Neural cell (in vitro differentiated cells): ENCODE measurements around the gene ARHGEF25. TPM values are rescaled to one million over a fixed set of nuclear protein-coding genes. Genes with fewer than 3 reads are reported as not detected.
"Not testable (repeated sequence)": the region's sequence is repeated elsewhere in the genome, so short reads cannot be mapped to it uniquely, and the experiment has no call there.

Experiments used
- H2AFZ ChIP-seq: fragments of 200-600, 300-800 bp; sonication (generic), shearing (Covaris generic); 2 replicates; pipeline ENCODE4 v1.6.0; 2014; ENCODE audit warnings: low read depth, mild to moderate bottlenecking, antibody characterized with exemption, low read length, moderate library complexity
- H3F3A ChIP-seq: fragments of 200-600 bp; shearing (Covaris generic); 2 replicates; pipeline ENCODE4 v1.6.1; 2016; ENCODE audit warnings: mild to moderate bottlenecking, moderate library complexity, mixed read lengths, antibody characterized with exemption, low read length; ENCODE audit not compliant: insufficient read depth, poor library complexity, severe bottlenecking
- H3K27ac ChIP-seq: fragments of 200-600, 300-800 bp; sonication (generic), shearing (Covaris generic); 2 replicates; pipeline ENCODE4 v1.5.1; 2014; ENCODE audit warnings: mild to moderate bottlenecking, low read length, moderate library complexity
- H3K27me3 ChIP-seq: fragments of 300-800, 200-600 bp; sonication (generic), shearing (Covaris generic); 2 replicates; pipeline ENCODE4 v1.6.0; 2014; ENCODE audit warnings: mild to moderate bottlenecking, low read depth, low read length, moderate library complexity; ENCODE audit not compliant: insufficient read depth
- H3K36me3 ChIP-seq: fragments of 300-800, 200-600 bp; sonication (generic), shearing (Covaris generic); 2 replicates; pipeline ENCODE4 v1.5.1; 2014; ENCODE audit warnings: mild to moderate bottlenecking, antibody characterized with exemption, low read length, moderate library complexity; ENCODE audit not compliant: insufficient read depth
- H3K4me2 ChIP-seq: fragments of 300-800, 200-600 bp; sonication (generic), shearing (Covaris generic); 2 replicates; pipeline ENCODE4 v1.6.0; 2014; ENCODE audit warnings: mild to moderate bottlenecking, low read length
- H3K4me3 ChIP-seq: fragments of 300-800, 200-600 bp; sonication (generic), shearing (Covaris generic); 2 replicates; pipeline ENCODE4 v1.5.1; 2014; ENCODE audit warnings: mild to moderate bottlenecking, low read length, moderate library complexity
- H3K79me2 ChIP-seq: fragments of 200-600 bp; shearing (Covaris generic); replicated peaks from 2 replicates; pipeline ENCODE4 v1.6.0; 2014; ENCODE audit warnings: mild to moderate bottlenecking, low read length, moderate library complexity; ENCODE audit not compliant: insufficient read depth
- H3K9ac ChIP-seq: fragments of 300-800, 200-600 bp; sonication (generic), shearing (Covaris generic); 2 replicates; pipeline ENCODE4 v1.6.1; 2016; ENCODE audit warnings: mild to moderate bottlenecking, low read length, mixed read lengths
- H3K9me2 ChIP-seq: fragments of 200-600 bp; shearing (Covaris generic); 2 replicates; pipeline ENCODE4 v1.6.1; 2016; ENCODE audit warnings: mild to moderate bottlenecking, low read length, mixed read lengths; ENCODE audit not compliant: insufficient read depth
- H3K9me3 ChIP-seq: fragments of 200-600, 300-800 bp; sonication (generic), shearing (Covaris generic); 2 replicates; pipeline ENCODE4 v1.6.1; 2016; ENCODE audit warnings: mild to moderate bottlenecking, mixed run types, low read length, moderate library complexity, mixed read lengths
- H4K20me1 ChIP-seq: fragments of 200-600 bp; shearing (Covaris generic); 2 replicates; pipeline ENCODE4 v1.6.1; 2016; ENCODE audit warnings: mild to moderate bottlenecking, mixed run types; ENCODE audit not compliant: insufficient read depth
- CTCF ChIP-seq: fragments of 450-650 bp; IDR thresholded peaks from 2 replicates; pipeline ENCODE4 v1.5.1; 2014; ENCODE audit warnings: antibody characterized with exemption, mild to moderate bottlenecking, moderate library complexity; ENCODE audit not compliant: poor library complexity, severe bottlenecking
- EP300 ChIP-seq: fragments of 450-650 bp; conservative IDR thresholded peaks from 2 replicates; pipeline ENCODE4 v1.6.1; 2014; ENCODE audit warnings: antibody characterized with exemption, mild to moderate bottlenecking, moderate library complexity; ENCODE audit not compliant: poor library complexity, severe bottlenecking
- EZH2 ChIP-seq: fragments of 200-600, 300-800 bp; shearing (Covaris generic), sonication (generic); IDR thresholded peaks from 2 replicates; pipeline ENCODE4 v1.6.1; 2014; ENCODE audit warnings: antibody characterized with exemption, low read length, borderline replicate concordance, mild to moderate bottlenecking; ENCODE audit not compliant: insufficient read depth, poor library complexity, severe bottlenecking
- MXI1 ChIP-seq: fragments of 450-650 bp; conservative IDR thresholded peaks from 2 replicates; pipeline ENCODE4 v1.6.1; 2014; ENCODE audit warnings: antibody characterized with exemption, mild to moderate bottlenecking; ENCODE audit not compliant: poor library complexity, severe bottlenecking
- POLR2AphosphoS5 ChIP-seq: IDR thresholded peaks from 2 replicates; pipeline ENCODE4 v1.6.1; 2012
- RAD21 ChIP-seq: fragments of 450-650 bp; conservative IDR thresholded peaks from 2 replicates; pipeline ENCODE4 v1.6.1; 2014; ENCODE audit warnings: antibody characterized with exemption, mild to moderate bottlenecking, moderate library complexity
- REST ChIP-seq: IDR thresholded peaks from 2 replicates; pipeline ENCODE4 v1.6.1; 2012; ENCODE audit warnings: borderline replicate concordance
- SMC3 ChIP-seq: fragments of 450-650 bp; conservative IDR thresholded peaks from 2 replicates; pipeline ENCODE4 v1.6.1; 2014; ENCODE audit warnings: antibody characterized with exemption, mild to moderate bottlenecking, moderate library complexity; ENCODE audit not compliant: poor library complexity
- TAF1 ChIP-seq: IDR thresholded peaks from 2 replicates; pipeline ENCODE4 v1.6.1; 2012; ENCODE audit warnings: low read depth
- polyA plus RNA-seq: library from polyadenylated mRNA; depleted of rRNA; stranded (reverse); fragments of >200 nt; gene quantifications from 2 replicates; pipeline ENCODE4 v1.2.3, GENCODE V29; 2014

ARHGEF25 gene
- polyA plus RNA-seq, 1 donor from 2014 or later, result 12.9 TPM

DNA sequence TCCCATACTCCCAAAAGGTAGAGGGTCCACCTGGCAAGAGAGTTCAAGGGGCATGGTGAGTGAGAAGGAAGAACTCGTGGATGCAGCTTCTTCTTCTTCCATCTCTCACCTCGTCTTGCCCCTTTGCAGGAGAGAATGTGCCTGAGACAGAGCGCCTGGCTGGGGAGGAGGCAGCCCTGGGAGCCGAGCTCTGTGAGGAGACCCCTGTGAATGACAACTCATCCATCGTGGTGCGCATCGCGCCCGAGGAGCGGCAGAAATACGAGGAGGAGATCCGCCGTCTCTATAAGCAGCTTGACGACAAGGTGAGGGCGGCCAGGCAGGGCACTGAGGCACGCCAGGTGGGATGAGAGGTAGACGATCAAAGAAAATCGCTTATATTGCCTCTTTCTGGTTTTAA, 41.4 kb upstream of the ARHGEF25 start:
- Histone ChIP-seq H2AFZ (no peak overlapping the region), H3K9ac (no peak overlapping the region), H3K4me3 (no peak overlapping the region), H3K79me2 (no peaks in the 10 kb centered on the region), H3K4me2 (no peak overlapping the region), H3K9me2 (no peaks in the 10 kb centered on the region), H3K27me3 (no peaks in the 10 kb centered on the region), H3K27ac (no peak overlapping the region), H3F3A (no peaks in the 10 kb centered on the region), H3K9me3 (no peaks in the 10 kb centered on the region), H3K36me3 (peaks cover 9% of the 10 kb centered on the region), H4K20me1 (no peaks in the 10 kb centered on the region)
- TF ChIP-seq TAF1 (no peak), EP300 (no peak), POLR2AphosphoS5 (no peak), EZH2 (no peak), REST (no peak), MXI1 (no peak), SMC3 (no peak), CTCF (no peak), RAD21 (no peak)

DNA sequence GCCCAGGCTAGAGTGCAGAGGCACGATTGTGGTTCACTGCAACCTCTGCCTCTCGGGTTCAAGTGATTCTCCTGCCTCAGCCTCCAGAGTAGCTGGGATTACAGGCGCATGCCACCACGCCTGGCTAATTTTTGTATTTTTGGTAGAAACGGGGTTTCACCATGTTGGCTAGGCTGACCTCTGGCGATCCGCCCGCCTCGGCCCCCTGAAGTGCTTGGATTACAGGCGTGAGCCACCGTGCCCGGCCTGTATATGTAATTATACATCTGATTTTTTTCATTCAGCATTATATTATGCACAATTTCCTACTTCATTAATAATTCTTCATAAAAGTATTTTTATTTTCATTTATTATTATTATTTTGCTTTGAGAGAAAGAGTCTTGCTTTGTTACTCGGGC, 40.8 kb upstream of the ARHGEF25 start:
- not testable (repeated sequence) for H3K9me3 ChIP-seq, H3K79me2 ChIP-seq, H3K9ac ChIP-seq, H3K27me3 ChIP-seq, H2AFZ ChIP-seq, H3K4me2 ChIP-seq, H3K9me2 ChIP-seq, H3K27ac ChIP-seq, H3K36me3 ChIP-seq, H3F3A ChIP-seq, H4K20me1 ChIP-seq, H3K4me3 ChIP-seq

DNA sequence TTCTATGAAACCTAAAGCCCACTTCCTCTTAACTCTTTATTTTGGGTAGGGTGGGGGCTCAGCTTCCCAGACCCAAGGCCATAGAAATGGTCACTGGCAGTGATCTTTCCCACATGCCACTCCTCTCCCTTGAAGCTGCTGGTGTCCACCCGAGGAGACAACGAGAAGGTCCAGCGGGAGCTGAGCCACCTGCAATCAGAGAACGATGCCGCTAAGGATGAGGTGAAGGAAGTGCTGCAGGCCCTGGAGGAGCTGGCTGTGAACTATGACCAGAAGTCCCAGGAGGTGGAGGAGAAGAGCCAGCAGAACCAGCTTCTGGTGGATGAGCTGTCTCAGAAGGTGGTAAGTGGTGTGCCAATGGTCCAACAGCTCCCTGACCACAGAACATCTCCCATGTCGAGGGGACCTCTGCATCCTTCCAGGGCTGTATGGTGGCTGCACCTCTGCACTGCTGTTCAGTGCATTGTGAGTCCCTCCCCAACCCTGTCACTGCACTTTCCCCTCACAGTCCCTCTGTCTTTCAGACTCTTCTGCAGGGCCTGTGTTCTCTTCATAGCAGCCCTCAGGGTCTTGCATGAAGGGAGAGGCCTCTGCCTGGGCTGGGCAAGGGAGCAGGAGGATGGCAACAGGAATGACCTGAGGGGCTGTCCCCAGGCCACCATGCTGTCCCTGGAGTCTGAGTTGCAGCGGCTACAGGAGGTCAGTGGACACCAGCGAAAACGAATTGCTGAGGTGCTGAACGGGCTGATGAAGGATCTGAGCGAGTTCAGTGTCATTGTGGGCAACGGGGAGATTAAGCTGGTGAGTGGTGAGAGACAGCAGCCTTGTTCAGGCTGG, 39.1 kb upstream of the ARHGEF25 start:
- Histone ChIP-seq H3K36me3 (peaks cover 15% of the 10 kb centered on the region), H3K4me3 (no peak overlapping the region), H3K27ac (no peak overlapping the region)

More for the DNA sequence above, 39.1 kb upstream of the ARHGEF25 start:
- no peaks in the 10 kb centered on the region for H3F3A ChIP-seq
- no peaks in the 10 kb centered on the region for H3K9me3 ChIP-seq
- no peak overlapping the region for H3K9ac ChIP-seq
- H3K9me2 ChIP-seq, result no peaks in the 10 kb centered on the region
- H3K79me2 ChIP-seq, result no peaks in the 10 kb centered on the region
- H3K27me3 ChIP-seq, result no peaks in the 10 kb centered on the region
- H2AFZ ChIP-seq, result no peak overlapping the region
- H3K4me2 ChIP-seq, result no peak overlapping the region
- no peaks in the 10 kb centered on the region for H4K20me1 ChIP-seq
- TF ChIP-seq MXI1 (no peak), EP300 (no peak), REST (no peak), SMC3 (no peak), POLR2AphosphoS5 (no peak), CTCF (no peak)
